HG03159 (cell line): ENCODE data around the gene PPP1R9A.

Source experiments
- ATAC-seq: cut with Tn5 transposase; IDR thresholded peaks from one replicate; pipeline ENCODE4 v1.9.1; 2021; ENCODE audit warnings: mild to moderate bottlenecking, moderate library complexity; ENCODE audit not compliant: unreplicated experiment

The PPP1R9A gene

GRCh38 chr7:95246831-95247370 lies 339.5 kb downstream of the PPP1R9A start:
- ATAC-seq = peak; percentile 78

GRCh38 chr7:95250571-95250970 lies 343.2 kb downstream of the PPP1R9A start:
- ATAC-seq = no peak

- no peak for ATAC-seq
Observed at GRCh38 chr7:95251966-95252365, 344.6 kb downstream of the PPP1R9A start.

DNA sequence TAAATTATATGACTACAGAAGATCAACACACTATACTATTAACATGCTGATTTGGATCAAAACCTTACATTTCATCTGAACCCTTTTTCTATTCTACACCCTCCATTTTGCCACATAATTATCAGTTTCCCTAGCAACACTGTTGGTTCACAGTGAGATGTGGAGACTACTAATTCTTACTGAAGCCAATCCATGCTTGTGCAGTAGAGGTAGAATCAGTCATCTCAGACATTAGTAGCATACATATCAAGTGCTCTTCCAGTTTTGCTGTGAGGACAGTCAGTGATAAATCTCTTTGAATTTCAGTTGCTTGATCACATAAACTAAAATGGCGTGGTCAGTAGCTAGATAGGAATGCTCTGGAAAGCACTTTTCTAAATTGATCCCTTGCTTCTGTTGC lies 346.6 kb downstream of the PPP1R9A start:
- no peak for ATAC-seq

DNA sequence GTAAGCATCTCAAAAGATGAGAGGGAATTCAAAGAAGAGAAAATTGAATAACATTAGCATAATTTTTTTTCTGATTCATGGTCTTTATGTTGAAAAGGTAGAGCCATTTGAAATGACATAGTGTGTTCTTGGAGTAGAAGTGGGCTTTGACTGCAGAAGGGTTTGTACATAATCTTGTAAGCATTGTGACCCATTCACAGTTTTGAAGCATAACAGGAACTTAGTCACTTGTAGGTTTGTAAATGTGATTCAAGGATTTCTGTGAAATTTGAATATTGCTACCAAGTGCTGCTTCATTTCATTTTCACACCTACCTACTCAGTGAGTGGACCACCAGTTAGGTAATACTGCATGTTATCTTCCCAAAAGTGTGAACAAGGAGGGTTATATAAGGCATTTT lies 348.3 kb downstream of the PPP1R9A start:
- no peak for ATAC-seq

GRCh38 chr7:95261895-95262415 lies 354.6 kb downstream of the PPP1R9A start:
- ATAC-seq = no peak

DNA sequence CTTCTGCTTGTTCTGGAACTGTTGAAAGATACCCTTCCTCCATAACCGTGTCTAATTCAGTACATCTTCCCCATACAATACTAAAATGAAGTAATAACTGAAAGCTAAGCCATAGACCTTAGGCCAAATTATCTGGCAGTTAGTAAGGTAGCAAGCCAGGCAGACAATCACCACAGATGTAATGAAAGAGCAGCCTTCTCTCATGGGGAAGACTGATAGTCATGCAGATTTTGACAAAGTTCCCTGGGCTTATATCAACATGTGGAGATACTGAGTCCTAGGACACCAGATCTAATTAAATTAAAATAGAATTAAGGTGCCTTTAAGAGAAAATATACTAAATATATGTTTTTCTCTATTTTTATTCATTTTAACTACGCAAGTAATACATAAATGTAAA lies 355.5 kb downstream of the PPP1R9A start:
- no peak for ATAC-seq

DNA sequence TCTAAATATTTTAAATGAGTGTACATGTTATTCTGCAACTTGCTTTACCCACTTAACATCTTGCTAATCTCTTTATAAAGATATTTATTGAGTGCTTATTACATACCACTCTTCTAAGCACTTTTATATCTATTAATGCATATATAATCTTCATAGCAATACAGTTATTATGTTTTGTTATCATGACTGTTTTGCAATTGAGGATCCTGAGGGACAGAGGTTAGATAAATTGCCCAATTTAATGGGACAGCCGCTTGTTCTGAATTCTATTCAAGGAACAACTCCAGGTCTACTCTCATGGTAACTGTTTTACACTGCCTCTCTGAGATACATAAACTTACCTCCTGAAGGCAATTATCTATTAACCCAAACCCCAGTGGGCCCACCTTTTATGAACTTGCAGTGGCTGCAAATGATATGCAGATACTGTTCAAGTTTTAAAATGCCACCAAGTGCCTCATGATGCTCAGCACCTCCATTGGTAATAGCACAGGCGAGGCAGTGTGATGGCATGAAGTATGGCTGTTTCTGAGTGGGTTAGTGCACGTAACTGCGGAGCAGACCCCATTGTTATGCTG lies 356.5 kb downstream of the PPP1R9A start:
- no peak for ATAC-seq

- ATAC-seq = no peak
Observed at GRCh38 chr7:95264363-95264891, 357.0 kb downstream of the PPP1R9A start.

DNA sequence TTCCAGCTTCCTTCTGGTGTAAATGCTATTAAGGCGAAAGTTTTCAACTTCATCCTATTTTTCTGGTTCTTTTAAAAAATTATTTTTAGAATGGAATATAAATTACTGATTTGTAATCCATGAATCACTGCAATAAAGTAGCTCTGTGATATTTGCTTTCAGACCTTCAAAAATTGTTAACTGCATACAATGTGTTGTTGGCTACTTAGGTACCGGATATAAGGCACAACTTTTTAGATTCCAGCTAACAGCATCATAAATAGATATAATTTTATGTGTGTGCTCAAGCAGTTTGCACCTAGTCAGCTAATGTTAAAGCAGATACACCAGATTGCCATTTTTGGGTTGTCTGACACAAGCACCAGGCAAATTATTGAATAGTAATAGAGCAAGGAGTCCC lies 358.2 kb downstream of the PPP1R9A start:
- ATAC-seq = no peak

DNA sequence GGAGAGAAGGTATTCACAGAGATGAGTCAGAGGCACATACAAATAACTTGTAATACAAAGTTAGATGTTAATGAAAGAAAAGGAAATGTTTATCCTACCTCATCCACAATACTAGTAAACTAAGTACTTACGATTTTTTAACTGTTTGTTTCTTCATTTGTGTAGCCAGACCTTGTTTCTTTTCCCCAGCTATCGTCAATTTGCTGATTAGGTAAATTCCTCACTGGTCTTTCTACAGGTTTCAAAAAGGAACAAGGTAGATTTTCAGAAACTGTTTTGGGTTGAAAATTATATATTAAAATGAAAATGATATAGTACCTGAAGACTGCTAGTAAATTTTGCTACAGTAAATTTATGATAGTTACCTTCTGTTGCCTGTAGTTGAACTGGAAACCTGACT lies 360.4 kb downstream of the PPP1R9A start:
- no peak for ATAC-seq

- no peak for ATAC-seq
Observed at GRCh38 chr7:95269640-95270039, 362.2 kb downstream of the PPP1R9A start.

DNA sequence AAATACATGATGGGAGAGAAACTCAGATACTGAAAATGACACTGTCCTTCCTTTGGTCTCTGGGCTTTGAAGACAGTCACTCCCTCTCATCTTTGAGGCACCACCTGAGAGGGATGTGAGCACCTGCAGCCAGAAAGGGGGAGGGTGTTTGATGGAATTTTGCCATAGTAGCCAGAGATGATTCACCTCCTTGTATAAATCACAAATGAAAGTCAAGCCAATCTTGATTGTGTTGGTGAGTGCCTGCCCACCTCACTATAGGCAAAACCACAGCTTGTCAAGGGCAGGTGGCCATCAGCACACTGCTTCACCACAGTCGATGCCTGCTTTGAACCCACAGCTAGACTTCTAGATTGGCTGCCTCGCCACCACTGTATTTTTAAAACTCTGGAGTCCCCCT lies 368.7 kb downstream of the PPP1R9A start:
- no peak for ATAC-seq

DNA sequence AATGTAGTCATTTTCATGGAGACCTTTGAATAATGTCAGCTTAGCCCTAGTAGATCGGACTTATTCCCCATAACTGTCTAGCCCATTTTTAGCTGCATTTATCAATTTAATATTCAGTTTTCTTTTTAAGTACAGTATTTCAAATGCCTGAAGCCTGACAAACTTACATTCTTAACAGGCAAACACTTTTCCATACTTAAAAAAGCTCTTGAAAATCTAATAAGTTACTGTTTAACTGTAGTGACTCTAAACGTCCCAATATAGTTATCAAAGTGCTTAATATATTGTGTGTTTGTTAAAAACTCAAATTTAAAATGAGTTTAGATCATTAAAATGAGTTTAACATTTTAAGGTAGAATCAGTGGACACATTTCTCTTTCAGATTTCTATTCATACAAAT lies 372.0 kb downstream of the PPP1R9A start:
- ATAC-seq = no peak

- no peak for ATAC-seq
Observed at GRCh38 chr7:95286096-95286495, 378.7 kb downstream of the PPP1R9A start.

- ATAC-seq = no peak
Observed at GRCh38 chr7:95290166-95290830, 382.9 kb downstream of the PPP1R9A start.

- ATAC-seq = no peak
Observed at GRCh38 chr7:95295397-95295796, 388.0 kb downstream of the PPP1R9A start.

DNA sequence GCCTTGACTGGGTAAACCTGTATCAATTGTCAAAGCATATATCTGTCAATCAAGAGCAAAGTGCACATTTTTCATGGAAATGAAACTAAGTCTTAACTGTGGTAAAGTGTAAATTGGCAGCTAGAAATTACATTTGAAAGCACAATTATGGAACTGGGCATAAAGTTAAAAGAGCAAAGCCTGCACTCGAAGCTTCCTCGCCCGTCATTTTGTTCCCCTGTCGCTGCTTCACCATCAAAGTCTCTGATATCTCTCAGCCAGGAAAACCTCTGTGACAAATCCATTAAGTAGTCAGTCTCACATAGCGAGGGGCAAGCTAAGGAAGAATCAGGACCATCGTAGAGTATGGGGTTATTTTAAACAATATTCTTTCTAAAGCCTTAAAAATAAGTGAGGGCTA lies 389.1 kb downstream of the PPP1R9A start:
- ATAC-seq = no peak

DNA sequence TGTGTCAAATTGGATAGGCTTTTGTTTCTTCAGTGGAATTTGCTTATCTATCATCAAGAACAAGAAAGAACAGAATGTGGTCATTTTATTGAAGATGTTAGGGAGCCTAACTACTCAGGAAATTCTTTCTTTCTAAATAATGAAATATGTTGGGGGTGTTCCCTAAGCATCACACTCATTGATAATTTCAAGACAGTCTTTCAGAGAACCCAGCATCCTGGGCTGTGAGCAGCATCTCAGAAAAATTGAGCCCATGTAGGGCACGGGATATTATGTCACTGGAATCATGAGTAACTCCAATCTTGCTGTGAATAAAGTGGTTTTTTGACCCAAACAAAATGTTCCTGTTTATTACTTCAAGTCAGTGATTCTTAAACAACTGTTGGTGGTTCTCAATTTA lies 389.6 kb downstream of the PPP1R9A start:
- no peak for ATAC-seq

GRCh38 chr7:95298091-95298490 lies 390.7 kb downstream of the PPP1R9A start:
- ATAC-seq = no peak

DNA sequence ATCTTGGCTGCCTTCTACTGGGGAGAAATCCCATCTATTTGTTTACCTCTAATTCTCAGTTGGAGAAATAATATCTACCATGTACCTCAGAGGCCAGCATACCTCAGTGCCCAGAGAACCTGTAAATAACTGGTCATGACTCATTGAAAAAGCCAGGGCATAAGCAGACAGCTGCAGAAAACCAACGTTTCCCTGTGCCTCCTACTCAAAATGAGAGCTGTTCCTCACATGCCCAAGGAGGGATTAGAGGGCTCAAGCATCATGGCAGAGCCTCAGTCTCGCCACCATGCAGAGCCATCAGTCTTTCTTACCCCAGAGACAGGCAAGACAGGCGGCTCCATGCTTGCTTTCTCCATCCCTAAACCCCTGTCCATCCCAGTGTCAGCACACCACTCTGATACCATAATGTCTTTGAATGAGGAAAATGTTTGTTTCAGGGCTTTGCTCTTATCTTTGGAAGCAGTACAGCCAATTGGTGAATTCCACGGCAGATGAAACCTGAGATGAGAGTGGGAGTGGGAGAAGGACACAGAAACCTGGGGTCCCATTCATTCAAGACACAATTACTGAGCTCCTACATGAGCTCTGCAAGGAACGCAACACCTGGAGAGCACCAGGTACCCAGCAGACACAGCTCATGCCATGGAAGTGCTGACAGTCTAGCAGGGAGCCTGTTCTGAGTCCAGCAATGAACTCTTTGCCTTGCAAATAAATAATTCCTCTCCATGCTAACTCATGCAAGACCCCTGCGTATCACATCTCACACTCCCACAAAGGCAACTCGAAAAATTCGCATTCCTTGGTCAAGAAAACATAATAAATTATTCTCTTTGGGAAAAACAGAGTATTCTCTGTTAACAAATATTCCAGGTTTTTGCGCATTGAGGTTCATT lies 395.9 kb downstream of the PPP1R9A start:
- no peak for ATAC-seq
